Caki2 (cell line): ENCODE data around the gene KCNK15. TPM values are rescaled to one million over a fixed set of nuclear protein-coding genes. Genes with fewer than 3 reads are reported as not detected.
A peak's percentile ranks its signal among the peaks of the same experiment; 100 is the strongest.

Experiments
- DNase-seq: peaks from one replicate; pipeline ENCODE4 v3.0.0-alpha.2; 2015; ENCODE audit warnings: low read depth
- in situ Hi-C: cut with HindIII; loops from 2 replicates; pipeline ENCODE4 v1.10.0; 2016; ENCODE audit warnings: low sequenced_read_pairs, low pct_unique_long_range_greater_than_20kb, mixed read lengths
- total RNA-seq: library from RNA; depleted of rRNA; stranded (reverse); fragments of >200 nt; shearing (Covaris generic); gene quantifications from 2 replicates; pipeline ENCODE4 v1.2.3, GENCODE V29; 2014; ENCODE audit warnings: low replicate concordance

KCNK15 gene
- total RNA-seq, 1 experiment from 2014 or later: not detected

GRCh38 chr20:44714102-44714700, 31.5 kb upstream of the KCNK15 start:
- DNase-seq: no peak
- in situ Hi-C loops: no loop called here

DNA sequence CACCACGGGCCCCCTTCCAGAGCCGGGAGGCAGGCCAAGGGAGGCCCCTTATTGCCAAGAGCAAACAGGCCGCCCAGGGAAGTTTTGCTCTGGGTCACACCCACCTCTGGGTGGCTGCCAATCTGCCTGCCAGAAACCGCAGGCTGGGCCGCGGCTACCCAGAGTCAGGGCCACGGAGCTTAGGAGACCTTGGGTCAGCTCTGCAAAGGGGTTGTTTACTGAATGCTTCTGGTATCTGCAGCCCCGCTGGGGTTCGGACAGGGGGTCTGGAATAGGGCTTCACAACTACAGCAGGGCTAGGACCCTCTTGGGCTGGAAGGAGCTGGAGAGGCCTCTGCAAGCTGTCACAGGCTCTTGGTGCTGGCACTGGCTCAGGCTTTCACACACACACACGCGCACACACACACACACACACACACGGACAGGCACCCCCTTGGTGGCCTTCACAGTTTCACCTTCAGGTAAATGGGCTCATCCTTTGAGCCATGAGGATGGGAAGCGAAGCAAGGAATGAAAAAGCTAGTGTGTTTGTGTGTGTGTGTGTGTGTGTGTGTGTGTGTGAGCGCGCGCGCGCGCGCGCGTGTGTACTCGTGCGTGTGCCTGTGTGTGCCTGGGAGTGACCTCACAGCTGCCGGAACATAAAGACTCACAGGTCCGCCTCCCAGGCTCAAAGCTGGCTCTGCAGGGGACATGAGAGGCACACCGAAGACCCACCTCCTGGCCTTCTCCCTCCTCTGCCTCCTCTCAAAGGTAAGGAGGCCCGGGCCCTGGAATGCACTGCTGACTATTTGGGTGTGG, 30.8 kb upstream of the KCNK15 start, which contains the start of gene CCN5:
CCN5 (plus strand) TSS at position 669 of the 798 bp plus-strand sequence; CDS start at position 691, 22 bp downstream.
- in situ Hi-C loops: no loop called here
- DNase-seq: peak; percentile 92

DNA sequence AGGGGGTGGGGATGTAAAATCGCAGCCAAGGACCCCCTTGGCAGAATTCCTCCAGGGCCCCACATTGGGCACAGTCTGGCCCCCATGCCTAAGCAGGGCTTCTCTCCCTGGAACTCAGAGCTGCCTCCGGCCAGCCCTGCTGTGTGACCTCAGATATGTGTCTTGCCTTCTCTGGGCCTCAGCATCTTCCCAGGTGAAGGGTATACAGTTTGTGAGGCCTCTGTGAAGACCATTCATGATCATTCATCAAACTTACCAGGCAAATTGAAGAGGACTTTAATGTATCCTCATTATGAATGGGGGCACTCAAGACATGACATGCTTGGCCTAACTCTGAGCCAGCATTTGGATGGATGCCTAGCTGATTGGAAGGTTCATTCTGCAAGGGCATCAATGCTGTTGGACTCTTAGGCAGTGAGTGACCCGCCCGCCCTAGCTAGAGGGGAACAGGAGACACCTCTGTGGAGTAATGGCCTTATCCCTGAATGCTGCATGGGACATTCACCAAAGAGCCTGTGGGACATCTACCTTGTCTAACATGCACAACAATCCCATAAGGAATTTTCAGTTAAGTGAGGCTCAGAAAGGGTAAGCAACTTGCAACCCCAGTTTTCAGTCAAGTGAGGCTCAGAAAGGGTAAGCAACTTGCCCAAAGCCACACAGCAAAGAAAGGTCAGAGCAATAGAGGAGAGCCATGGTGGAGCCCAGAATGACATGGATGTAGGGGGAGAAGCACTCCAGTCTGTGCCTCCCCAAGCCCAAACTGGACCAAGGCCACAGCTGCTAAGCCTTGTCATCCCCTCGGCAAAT, 30.0 kb upstream of the KCNK15 start:
- no peak for DNase-seq
- in situ Hi-C loops: no loop called here

DNA sequence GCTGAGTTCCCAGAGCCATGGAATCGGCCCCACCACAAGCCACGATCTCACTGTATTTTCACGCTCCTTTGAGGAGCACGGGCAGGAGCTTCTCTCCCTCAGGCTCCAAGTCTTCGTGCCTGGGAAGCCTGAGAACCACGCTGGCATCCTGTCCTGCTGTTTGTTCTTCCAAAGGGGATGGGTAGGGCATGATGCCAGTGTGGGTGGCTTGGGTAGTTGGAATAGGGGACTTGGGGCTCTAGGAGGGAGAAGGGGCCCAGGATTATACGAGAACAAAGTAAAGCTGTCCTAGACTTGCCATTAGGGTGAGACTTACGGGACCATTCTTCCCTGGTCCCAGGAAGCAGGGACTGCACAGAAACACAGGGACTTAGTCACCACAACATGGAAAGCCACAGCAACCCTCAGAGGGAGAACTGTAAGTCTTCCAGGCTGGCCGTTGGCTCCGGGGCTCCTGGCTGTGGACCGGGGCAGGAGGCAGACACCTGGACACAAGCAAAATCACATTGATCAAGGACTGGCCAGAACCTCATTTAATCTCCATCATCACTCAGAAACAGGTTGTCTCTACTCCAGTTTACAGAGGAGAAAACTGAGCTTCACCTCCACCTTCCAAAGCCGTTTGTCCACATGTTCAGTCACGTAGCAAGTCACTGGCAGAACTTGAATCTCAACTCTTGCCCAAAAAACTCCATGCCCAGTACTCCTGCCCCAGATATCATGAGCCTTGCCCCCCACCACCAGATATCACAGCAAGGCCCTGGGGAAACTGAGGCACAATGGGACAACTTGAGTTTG, 29.2 kb upstream of the KCNK15 start:
- in situ Hi-C loops: no loop called here
- no peak for DNase-seq

DNA sequence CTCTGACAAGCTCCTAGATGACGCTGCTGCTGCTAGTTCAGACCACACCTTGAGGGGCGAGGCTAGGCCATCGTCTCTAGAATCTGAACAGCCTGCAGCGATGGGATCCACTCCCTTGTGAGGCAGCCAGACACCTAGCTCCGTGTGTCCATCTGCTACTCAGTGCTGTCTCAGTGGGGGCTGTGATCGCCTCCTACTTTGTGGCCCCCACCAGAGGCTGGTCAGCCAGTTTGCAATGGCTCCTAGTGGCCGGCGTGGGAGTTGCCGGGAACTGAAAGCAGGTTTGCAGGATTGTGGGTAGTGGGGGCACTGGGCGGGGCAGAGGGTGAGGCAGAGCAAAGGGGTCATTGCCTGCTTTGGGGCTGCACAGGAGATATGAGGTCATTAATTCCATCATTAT, 27.7 kb upstream of the KCNK15 start:
- DNase-seq: no peak
- in situ Hi-C loops: no loop called here

DNA sequence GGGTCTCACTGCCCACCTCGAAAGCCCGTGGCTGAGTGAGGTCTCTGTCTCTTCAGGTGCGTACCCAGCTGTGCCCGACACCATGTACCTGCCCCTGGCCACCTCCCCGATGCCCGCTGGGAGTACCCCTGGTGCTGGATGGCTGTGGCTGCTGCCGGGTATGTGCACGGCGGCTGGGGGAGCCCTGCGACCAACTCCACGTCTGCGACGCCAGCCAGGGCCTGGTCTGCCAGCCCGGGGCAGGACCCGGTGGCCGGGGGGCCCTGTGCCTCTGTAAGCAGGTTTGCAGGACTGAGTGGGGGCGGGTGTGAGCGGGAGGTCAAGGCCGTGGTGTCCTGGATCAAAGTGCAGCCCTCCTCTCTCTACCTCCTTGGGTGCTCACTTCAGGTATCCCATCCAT, 25.8 kb upstream of the KCNK15 start:
- in situ Hi-C loops: no loop called here
- no peak for DNase-seq

GRCh38 chr20:44720621-44720996, 25.1 kb upstream of the KCNK15 start:
- in situ Hi-C loops: no loop called here
- DNase-seq: peak; percentile 99

DNA sequence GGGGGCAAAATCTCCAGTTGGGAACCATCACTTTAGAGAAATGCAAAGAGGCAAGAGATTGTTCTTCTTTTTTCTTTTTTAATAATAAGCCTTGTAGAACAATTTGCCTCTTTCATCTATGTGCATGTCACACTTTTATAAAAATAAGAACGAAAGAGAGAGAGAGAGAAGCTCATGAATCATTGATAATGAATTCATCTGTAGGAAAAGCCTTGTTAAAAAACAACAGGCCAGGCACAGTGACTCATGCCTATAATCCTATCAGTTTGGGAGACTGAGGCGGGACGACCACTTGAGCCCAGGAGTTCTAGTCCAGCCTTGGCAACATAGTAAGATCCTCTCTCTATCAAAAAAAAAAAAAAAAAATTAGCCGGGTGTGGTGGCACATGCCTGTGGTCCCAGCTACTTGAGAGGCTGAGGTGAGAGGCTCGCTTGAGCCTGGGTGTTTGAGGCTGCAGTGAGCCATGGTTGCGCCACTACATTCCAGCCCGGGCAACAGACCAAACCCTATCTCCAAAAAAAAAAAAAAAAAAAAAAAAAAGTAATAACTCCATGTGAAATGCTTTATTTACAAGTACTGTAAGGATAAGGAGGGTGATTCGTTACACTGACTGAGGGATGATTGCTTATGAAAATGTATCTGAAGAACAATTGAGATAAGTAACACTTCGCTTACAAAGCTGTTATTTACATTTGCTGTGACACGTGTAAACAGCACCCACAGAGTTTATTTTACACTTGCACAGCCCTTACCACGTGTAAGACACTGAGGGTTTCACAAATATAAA, 24.5 kb upstream of the KCNK15 start:
- in situ Hi-C loops: no loop called here
- peak; percentile 97 for DNase-seq

GRCh38 chr20:44721785-44722054, 23.9 kb upstream of the KCNK15 start:
- in situ Hi-C loops: no loop called here
- DNase-seq: no peak

- DNase-seq: no peak
- in situ Hi-C loops: no loop called here
Measured at GRCh38 chr20:44722990-44723389, 22.7 kb upstream of the KCNK15 start.

DNA sequence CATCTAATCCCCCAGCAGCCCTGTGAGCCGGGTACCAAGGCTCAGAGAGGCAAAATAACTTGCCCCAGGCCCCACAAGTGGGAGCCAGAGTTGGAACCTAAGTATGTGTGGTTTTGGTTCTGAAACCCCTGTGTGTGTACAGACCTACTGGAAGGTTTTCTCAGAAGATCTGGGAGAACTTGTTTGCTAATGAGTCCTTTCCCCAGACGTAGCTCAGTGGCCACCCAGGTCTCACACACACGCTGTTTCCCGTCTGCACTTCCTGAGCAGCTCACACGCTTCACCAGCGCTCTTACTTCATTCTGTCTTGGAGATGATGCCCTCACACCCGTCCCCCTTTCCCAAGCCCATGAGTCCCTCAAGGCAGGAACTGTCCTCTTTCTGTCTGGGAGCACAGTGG, 22.3 kb upstream of the KCNK15 start:
- DNase-seq: no peak
- in situ Hi-C loops: no loop called here

DNA sequence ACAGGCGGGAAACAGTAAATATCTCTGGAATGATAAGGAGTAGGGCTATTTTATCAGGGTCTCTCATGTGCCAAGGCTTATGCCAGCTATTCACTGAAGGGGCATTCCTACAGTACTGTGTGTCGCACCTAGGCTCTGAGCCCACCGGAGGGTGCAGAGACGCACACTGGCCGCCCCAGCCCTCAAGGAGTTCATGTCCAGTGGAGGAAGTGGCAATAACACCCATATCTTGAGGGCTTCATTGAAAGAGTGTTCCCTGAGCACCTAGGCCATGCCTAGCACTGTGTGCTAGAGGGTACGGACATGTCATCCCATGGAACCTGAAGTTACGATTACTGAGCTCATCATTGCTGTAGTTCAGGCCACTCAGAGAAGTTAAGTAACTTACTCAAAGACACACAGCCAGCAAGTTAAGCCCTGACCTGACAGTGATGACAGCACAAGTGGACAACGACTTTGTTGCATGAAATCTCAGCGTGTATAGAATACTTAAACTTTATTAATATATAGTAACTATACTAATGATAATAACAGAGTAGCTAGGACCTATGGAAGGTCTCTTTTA, 21.8 kb upstream of the KCNK15 start:
- DNase-seq: no peak
- in situ Hi-C loops: no loop called here

GRCh38 chr20:44724423-44725091, 21.1 kb upstream of the KCNK15 start:
- no peak for DNase-seq
- in situ Hi-C loops: no loop called here

DNA sequence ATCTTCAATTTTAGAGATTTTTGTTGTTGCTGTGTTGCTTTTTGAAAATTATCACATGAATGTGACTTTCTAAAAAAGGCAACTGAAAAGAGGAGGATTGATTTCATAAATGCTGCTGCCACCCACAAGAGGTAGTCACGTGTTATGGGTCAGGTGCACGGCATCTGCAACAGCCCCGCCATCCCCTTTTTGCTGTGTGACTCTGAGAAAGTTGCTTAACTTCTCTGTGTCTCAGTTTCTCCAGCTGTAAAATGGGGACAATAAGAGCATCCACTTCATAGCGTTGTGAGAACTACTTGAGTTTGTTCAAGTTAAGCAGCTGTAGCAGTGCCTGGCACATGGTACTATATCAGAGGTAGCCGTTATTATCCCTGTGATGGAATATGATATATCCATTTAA, 19.8 kb upstream of the KCNK15 start:
- in situ Hi-C loops: no loop called here
- DNase-seq: no peak

- no peak for DNase-seq
- in situ Hi-C loops: no loop called here
Measured at GRCh38 chr20:44727039-44727438, 18.6 kb upstream of the KCNK15 start.

- in situ Hi-C loops: no loop called here
- no peak for DNase-seq
Measured at GRCh38 chr20:44727651-44728050, 18.0 kb upstream of the KCNK15 start.

GRCh38 chr20:44728801-44729443, 16.7 kb upstream of the KCNK15 start:
- DNase-seq: peak; percentile 99
- in situ Hi-C loops: no loop called here
